Fibroblast of villous mesenchyme (primary cell): Measurements from ENCODE around the gene PRRX1. TPM values are rescaled to one million over a fixed set of nuclear protein-coding genes. Genes with fewer than 3 reads are reported as not detected.

ENCODE experiments used
- DNase-seq: peaks from one replicate; pipeline ENCODE4 v3.0.0-alpha.2; 2010; ENCODE audit warnings: low read depth
- H3K4me3 ChIP-seq: 2 replicates; pipeline ENCODE4 v1.5.1; 2011; ENCODE audit warnings: low read depth, mild to moderate bottlenecking, low read length
- CTCF ChIP-seq: IDR thresholded peaks from 2 replicates; pipeline ENCODE4 v1.5.1; 2012; ENCODE audit warnings: low read depth, mild to moderate bottlenecking, low read length; ENCODE audit not compliant: insufficient read depth
- total RNA-seq: library from RNA; depleted of rRNA; stranded (reverse); fragments of >200 nt; gene quantifications from 2 replicates; pipeline ENCODE4 v1.2.3, GENCODE V29; 2012

Gene PRRX1
- total RNA-seq, 1 donor, result 203 TPM

- DNase-seq, result peak; percentile 52
- H3K4me3 ChIP-seq, result no peak overlapping the region
- no peak for TF ChIP-seq CTCF
These were observed 11.9 kb downstream of the PRRX1 start for GRCh38 chr1:170675865-170676264.

- TF ChIP-seq CTCF, result no peak
- no peak overlapping the region for H3K4me3 ChIP-seq
- no peak for DNase-seq
These were observed 12.7 kb downstream of the PRRX1 start for GRCh38 chr1:170676628-170677027.

GRCh38 chr1:170678027-170678600 lies 14.2 kb downstream of the PRRX1 start:
- peak; percentile 86 for DNase-seq
- no peak overlapping the region for H3K4me3 ChIP-seq
- no peak for TF ChIP-seq CTCF

- TF ChIP-seq CTCF, result no peak
- no peak overlapping the region for H3K4me3 ChIP-seq
- peak; percentile 96 for DNase-seq
These were observed 16.5 kb downstream of the PRRX1 start for GRCh38 chr1:170680428-170680827.

GRCh38 chr1:170682169-170682568 lies 18.2 kb downstream of the PRRX1 start:
- no peak for TF ChIP-seq CTCF
- no peak overlapping the region for H3K4me3 ChIP-seq
- no peak for DNase-seq

GRCh38 chr1:170682809-170683208 lies 18.9 kb downstream of the PRRX1 start:
- no peak for DNase-seq
- H3K4me3 ChIP-seq, result no peak overlapping the region
- TF ChIP-seq CTCF, result no peak

- H3K4me3 ChIP-seq, result no peak overlapping the region
- peak; percentile 80 for DNase-seq
- TF ChIP-seq CTCF, result no peak
These were observed 21.2 kb downstream of the PRRX1 start for GRCh38 chr1:170685166-170685565.
